Keratinocyte (primary cell): Measurements from ENCODE around the gene PSMB5. TPM values are rescaled to one million over a fixed set of nuclear protein-coding genes. Genes with fewer than 3 reads are reported as not detected.
A peak's percentile ranks its signal among the peaks of the same experiment; 100 is the strongest.
"Not testable (repeated sequence)": the region's sequence is repeated elsewhere in the genome, so short reads cannot be mapped to it uniquely, and the experiment has no call there.

Experiments used
- DNase-seq: peaks from one replicate; pipeline ENCODE4 v3.0.0-alpha.2; 2011; ENCODE audit warnings: low read depth, missing footprints, low spot score
- FAIRE-seq: peaks from 2 replicates; lab custom pipeline; 2011; peaks lifted over from hg19 to GRCh38; lab: Jason Lieb, UNC
- H2AFZ ChIP-seq: 2 replicates; pipeline ENCODE4 v1.6.0; 2012; ENCODE audit warnings: low read length, control low read depth, inconsistent platforms; ENCODE audit not compliant: control insufficient read depth
- H3K27ac ChIP-seq: 2 replicates; pipeline ENCODE4 v1.5.1; 2011; ENCODE audit warnings: low read length; ENCODE audit not compliant: control insufficient read depth, insufficient read depth
- H3K27me3 ChIP-seq: 3 replicates; pipeline ENCODE4 v1.6.0; 2011; ENCODE audit warnings: low read length; ENCODE audit not compliant: control insufficient read depth, insufficient read depth; ENCODE audit errors: extremely low read depth
- H3K36me3 ChIP-seq, 2 experiments: 2 replicates in 1 of 2; 3 replicates in 1 of 2; pipeline ENCODE4 v1.5.1; 2011; ENCODE audit warnings: low read length in 2 of 2, mild to moderate bottlenecking in 1 of 2; ENCODE audit not compliant: control insufficient read depth in 2 of 2, insufficient read depth in 2 of 2; ENCODE audit errors: extremely low read depth in 1 of 2
- H3K4me1 ChIP-seq: 3 replicates; pipeline ENCODE4 v1.5.1; 2011; ENCODE audit warnings: low read length; ENCODE audit not compliant: control insufficient read depth, insufficient read depth; ENCODE audit errors: extremely low read depth
- H3K4me2 ChIP-seq: 3 replicates; pipeline ENCODE4 v1.6.0; 2011; ENCODE audit warnings: low read depth, low read length; ENCODE audit not compliant: control insufficient read depth, insufficient read depth; ENCODE audit errors: extremely low read depth
- H3K4me3 ChIP-seq, 3 experiments: fragments of 200-600 bp in 1 of 3; sonication (generic) in 1 of 3; 2 replicates in 2 of 3; 3 replicates in 1 of 3; pipeline ENCODE4 v1.5.1; 2011 to 2016; ENCODE audit warnings: low read length in 3 of 3, mild to moderate bottlenecking in 3 of 3, control low read depth in 2 of 3, inconsistent platforms in 1 of 3, low read depth in 1 of 3, mixed read lengths in 1 of 3, mixed run types in 1 of 3, moderate library complexity in 1 of 3; ENCODE audit not compliant: control insufficient read depth in 2 of 3, insufficient read depth in 2 of 3; ENCODE audit errors: extremely low read depth in 1 of 3
- H3K79me2 ChIP-seq: 2 replicates; pipeline ENCODE4 v1.6.0; 2012; ENCODE audit warnings: low read length; ENCODE audit not compliant: control insufficient read depth, insufficient read depth
- H3K9ac ChIP-seq: 3 replicates; pipeline ENCODE4 v1.6.0; 2011; ENCODE audit warnings: low read length; ENCODE audit not compliant: control insufficient read depth, insufficient read depth; ENCODE audit errors: extremely low read depth
- H3K9me1 ChIP-seq: 3 replicates; pipeline ENCODE4 v1.6.0; 2011; ENCODE audit warnings: low read length; ENCODE audit not compliant: control insufficient read depth, insufficient read depth; ENCODE audit errors: extremely low read depth
- H3K9me3 ChIP-seq: 2 replicates; pipeline ENCODE4 v1.5.1; 2012; ENCODE audit warnings: low read depth, low read length; ENCODE audit not compliant: control insufficient read depth
- H4K20me1 ChIP-seq: 3 replicates; pipeline ENCODE4 v1.6.0; 2011; ENCODE audit warnings: low read length; ENCODE audit not compliant: control insufficient read depth, insufficient read depth; ENCODE audit errors: extremely low read depth
- EZH2 ChIP-seq: IDR thresholded peaks from one replicate; pipeline ENCODE4 v1.6.1; 2012; ENCODE audit warnings: inconsistent platforms, mild to moderate bottlenecking, low read length, moderate library complexity
- dilution Hi-C: fragments of 300-500 bp; cut with MboI; formaldehyde crosslinking; loops from one replicate; pipeline ENCODE4 v1.7.0; 2020; ENCODE audit warnings: low sequenced_read_pairs; ENCODE audit not compliant: extremely low pct_ligation_motif_present
- polyA plus RNA-seq, 5 experiments: library from polyadenylated mRNA; depleted of rRNA in 3 of 5; stranded (reverse) in 3 of 5; stranded (forward) in 1 of 5; unstranded in 1 of 5; fragments of >200 nt; gene quantifications; 1 replicate in 1 of 5; 2 replicates in 3 of 5; 3 replicates in 1 of 5; pipeline versions ENCODE4 v1.2.1 to v1.2.3, GENCODE V29; 2011 to 2012; ENCODE audit warnings: missing spikeins in 2 of 5, low read depth in 1 of 5, low replicate concordance in 1 of 5
- TF ChIP-seq, protein P1 (sequence below), 3 experiments: IDR thresholded peaks in 1 of 3; conservative IDR thresholded peaks in 1 of 3; optimal IDR thresholded peaks in 1 of 3; 2 replicates in 2 of 3; 3 replicates in 1 of 3; pipeline versions ENCODE3 to v1.5.1; 2011; ENCODE audit warnings: low read length in 3 of 3, mild to moderate bottlenecking in 3 of 3, moderate library complexity in 2 of 3, control low read depth in 1 of 3, inconsistent platforms in 1 of 3; ENCODE audit not compliant: insufficient read depth in 2 of 3; ENCODE audit errors: extremely low read depth in 1 of 3

The PSMB5 gene
- polyA plus RNA-seq, 1 donor (not counting 4 experiments of a cell fraction or from before 2014, with no cell fraction given) = 285 TPM

DNA sequence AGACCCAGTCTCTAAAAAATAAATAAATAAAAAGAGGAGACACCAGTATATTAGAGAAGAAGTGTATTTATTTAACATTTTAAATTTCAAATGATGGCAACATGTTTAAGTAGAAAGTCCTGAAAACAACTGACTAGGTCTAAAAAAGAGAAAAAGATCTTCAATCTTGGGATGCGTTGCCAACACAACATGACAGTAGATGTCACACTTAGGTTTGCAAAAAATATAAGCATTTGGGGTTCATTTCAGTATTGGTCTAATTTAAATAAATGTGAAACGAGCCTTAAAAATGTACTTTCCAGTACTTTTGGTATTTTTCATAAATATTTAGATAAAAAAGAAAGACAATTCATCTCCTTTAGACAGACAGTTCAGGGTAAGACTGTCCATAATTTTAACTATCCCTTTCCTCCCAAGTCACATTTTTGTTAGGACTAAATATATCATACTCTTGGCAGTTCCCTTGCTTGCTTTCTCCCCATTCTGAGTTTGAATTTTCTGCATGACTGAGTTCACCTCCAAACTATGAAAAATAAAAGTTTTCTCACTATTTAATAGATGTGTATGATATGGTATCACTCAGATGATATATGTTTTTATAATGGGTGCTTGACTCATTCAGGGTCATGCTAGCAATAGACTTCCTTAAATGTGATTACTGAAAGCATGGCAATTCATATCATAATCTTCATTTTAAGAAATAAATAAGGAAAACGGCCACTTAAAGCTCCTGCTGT is 29.1 kb downstream of the PSMB5 start:
- Histone ChIP-seq H3K9me1 (no peaks in the 10 kb centered on the region), H3K27ac (no peak overlapping the region), H2AFZ (no peak overlapping the region), H3K4me3 (no peak overlapping the region), H3K4me1 (peaks cover 27% of the 10 kb centered on the region), H3K79me2 (no peaks in the 10 kb centered on the region), H3K36me3 (no peaks in the 10 kb centered on the region), H4K20me1 (no peaks in the 10 kb centered on the region), H3K27me3 (no peaks in the 10 kb centered on the region), H3K4me2 (peak overlapping the region; percentile 97), H3K9me3 (no peaks in the 10 kb centered on the region), H3K9ac (peak overlapping the region; percentile 90)
- TF ChIP-seq, protein P1, sequence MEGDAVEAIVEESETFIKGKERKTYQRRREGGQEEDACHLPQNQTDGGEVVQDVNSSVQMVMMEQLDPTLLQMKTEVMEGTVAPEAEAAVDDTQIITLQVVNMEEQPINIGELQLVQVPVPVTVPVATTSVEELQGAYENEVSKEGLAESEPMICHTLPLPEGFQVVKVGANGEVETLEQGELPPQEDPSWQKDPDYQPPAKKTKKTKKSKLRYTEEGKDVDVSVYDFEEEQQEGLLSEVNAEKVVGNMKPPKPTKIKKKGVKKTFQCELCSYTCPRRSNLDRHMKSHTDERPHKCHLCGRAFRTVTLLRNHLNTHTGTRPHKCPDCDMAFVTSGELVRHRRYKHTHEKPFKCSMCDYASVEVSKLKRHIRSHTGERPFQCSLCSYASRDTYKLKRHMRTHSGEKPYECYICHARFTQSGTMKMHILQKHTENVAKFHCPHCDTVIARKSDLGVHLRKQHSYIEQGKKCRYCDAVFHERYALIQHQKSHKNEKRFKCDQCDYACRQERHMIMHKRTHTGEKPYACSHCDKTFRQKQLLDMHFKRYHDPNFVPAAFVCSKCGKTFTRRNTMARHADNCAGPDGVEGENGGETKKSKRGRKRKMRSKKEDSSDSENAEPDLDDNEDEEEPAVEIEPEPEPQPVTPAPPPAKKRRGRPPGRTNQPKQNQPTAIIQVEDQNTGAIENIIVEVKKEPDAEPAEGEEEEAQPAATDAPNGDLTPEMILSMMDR (optimal IDR thresholded peaks at IDR 0.05 in 1 of 3, IDR thresholded peaks at IDR 0.05 in 1 of 3, conservative IDR thresholded peaks at IDR 0.05 in 1 of 3; ENCODE audit: extremely low read depth in 1 of 3, insufficient read depth in 2 of 3, low read length in 3 of 3) = no peak
- no peak for TF ChIP-seq EZH2
- DNase-seq = no peak
- no peak for FAIRE-seq
- dilution Hi-C loops = no loop called here

DNA sequence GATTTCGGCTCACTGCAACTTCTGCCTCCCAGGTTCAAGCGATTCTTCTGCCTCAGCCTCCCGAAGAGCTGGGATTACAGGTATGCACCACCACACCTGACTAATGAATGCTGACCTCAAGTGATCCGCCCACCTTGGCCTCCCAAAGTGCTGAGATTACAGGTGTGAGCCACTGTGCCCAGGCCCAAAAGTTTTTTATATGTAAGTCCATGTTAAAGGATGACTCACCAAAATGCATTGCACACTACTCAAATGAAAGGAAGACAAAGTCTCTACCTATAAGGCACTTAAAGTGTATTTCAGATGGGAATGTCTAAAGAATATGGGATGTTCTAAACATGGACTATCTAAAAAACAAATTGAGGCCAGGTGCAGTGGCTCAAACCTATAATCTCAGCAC is 30.4 kb downstream of the PSMB5 start:
- DNase-seq, H3K4me3 ChIP-seq, H3K36me3 ChIP-seq, H3K9me3 ChIP-seq, H2AFZ ChIP-seq, dilution Hi-C loops, H3K9me1 ChIP-seq, H3K4me2 ChIP-seq, H3K27me3 ChIP-seq, H3K9ac ChIP-seq, FAIRE-seq, H4K20me1 ChIP-seq, H3K27ac ChIP-seq, H3K79me2 ChIP-seq: not testable (repeated sequence)
- peaks cover 19% of the 10 kb centered on the region for H3K4me1 ChIP-seq

DNA sequence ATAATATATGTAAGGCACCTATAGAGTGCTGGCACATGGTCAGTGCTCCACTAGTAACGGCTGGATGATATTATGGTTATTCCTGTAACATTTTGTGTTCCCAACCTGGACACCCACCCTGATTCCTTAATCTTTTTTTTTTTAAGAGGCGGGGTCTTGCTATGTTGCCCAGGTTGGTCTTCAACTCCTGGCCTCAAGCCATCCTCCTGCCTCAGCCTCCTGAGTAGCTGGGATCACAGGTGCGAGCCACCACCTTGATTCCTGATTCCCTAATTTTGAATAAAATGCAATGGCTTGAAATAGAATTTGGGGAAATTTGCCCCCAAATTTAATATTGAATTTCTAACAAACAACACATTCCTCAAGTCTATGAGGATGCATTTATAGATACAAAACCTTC is 32.1 kb downstream of the PSMB5 start:
- dilution Hi-C loops = no loop called here
- Histone ChIP-seq H3K27me3 (no peaks in the 10 kb centered on the region), H3K9ac (no peak overlapping the region), H3K27ac (no peak overlapping the region), H3K4me3 (no peak overlapping the region), H4K20me1 (no peaks in the 10 kb centered on the region), H3K4me1 (peaks cover 11% of the 10 kb centered on the region), H3K9me3 (no peaks in the 10 kb centered on the region), H3K79me2 (no peaks in the 10 kb centered on the region), H2AFZ (no peak overlapping the region), H3K36me3 (peaks cover 0 to 1% of the 10 kb centered on the region in 2 experiments), H3K9me1 (no peaks in the 10 kb centered on the region), H3K4me2 (no peak overlapping the region)
- no peak for DNase-seq
- no peak for FAIRE-seq
- TF ChIP-seq EZH2 = no peak
- TF ChIP-seq, protein P1 (optimal IDR thresholded peaks at IDR 0.05 in 1 of 3, IDR thresholded peaks at IDR 0.05 in 1 of 3, conservative IDR thresholded peaks at IDR 0.05 in 1 of 3; ENCODE audit: extremely low read depth in 1 of 3, insufficient read depth in 2 of 3, low read length in 3 of 3) = no peak
